GM19372 (cell line): ENCODE measurements around the gene VSIG10.
"Not testable (repeated sequence)": the region's sequence is repeated elsewhere in the genome, so short reads cannot be mapped to it uniquely, and the experiment has no call there.

Source experiments
- ATAC-seq: cut with Tn5 transposase; IDR thresholded peaks from one replicate; pipeline ENCODE4 v1.9.1; 2021; ENCODE audit warnings: mild to moderate bottlenecking, low read depth, moderate library complexity; ENCODE audit not compliant: unreplicated experiment

Gene VSIG10

DNA sequence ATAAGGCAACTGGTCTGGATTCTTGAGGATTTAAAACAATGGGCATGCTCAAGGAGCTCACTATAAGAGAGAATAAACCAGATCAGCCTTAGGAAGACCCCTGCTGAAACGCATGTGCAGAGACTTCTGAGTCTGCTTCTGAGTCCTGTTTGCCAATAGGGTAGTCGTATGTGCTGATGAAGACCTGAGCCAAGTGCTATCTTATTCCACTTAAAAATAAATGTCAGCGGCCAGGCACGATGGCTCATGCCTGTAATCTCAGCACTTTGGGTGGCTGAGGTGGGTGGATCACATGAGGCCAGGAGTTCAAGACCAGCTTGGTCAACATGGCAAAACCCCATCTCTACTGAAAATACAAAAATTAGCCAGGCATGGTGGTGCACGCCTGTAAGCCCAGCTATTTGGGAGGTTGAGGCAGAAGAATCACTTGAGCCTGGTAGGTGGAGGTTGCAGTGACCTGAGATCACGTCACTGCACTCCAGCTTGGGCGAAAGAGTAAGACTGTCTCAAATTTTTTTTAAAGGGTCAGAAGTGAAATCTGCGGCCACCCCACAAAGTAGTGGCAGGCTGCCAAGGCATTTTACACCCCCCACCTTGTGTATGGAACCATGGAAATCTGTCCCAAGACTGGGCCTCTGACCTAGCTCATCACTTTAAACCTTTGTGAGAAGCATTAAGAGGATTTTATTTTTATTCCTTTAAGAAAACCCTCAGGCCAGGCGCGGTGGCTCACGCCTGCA is 67.0 kb downstream of the VSIG10 start:
- ATAC-seq = no peak

DNA sequence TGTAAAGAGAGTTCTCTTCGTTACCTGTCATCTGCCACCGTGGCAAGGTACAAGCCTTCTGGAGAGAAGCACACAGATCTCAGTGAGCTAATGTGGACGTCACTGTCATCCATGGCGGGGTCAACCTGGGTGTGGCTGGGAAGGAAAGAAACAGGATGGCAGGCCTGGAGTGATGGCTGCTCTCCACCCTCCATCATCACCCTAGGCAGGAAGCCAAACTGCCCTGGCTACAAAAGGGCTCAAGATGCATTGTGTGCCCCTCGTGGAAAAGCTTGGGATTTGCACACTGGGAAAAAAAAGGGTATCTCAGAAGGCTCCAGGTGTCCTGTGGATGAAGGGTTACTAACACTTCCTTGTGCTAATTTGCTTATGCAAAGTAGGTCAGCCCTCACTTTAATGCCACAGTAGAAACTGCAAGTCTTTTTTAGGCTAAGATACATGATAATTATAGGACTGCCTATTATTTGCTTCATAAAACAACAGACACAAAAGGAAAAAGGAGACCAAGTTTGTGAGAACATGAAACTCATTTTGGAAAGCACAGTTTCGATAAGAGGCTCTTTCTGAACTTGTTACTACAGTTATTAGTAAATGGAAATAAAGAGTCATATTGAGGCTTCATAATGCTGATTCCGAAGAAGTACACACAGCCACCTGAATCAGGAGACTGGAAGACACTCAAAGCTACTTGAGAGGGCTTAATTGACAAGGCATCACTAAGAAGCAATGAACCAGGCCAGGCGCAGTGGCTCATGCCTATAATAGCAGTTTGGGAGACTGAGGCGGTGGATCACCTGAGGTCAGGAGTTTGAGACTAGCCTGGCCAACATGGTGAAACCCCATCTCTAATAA is 68.4 kb downstream of the VSIG10 start:
- ATAC-seq = peak; percentile 88

DNA sequence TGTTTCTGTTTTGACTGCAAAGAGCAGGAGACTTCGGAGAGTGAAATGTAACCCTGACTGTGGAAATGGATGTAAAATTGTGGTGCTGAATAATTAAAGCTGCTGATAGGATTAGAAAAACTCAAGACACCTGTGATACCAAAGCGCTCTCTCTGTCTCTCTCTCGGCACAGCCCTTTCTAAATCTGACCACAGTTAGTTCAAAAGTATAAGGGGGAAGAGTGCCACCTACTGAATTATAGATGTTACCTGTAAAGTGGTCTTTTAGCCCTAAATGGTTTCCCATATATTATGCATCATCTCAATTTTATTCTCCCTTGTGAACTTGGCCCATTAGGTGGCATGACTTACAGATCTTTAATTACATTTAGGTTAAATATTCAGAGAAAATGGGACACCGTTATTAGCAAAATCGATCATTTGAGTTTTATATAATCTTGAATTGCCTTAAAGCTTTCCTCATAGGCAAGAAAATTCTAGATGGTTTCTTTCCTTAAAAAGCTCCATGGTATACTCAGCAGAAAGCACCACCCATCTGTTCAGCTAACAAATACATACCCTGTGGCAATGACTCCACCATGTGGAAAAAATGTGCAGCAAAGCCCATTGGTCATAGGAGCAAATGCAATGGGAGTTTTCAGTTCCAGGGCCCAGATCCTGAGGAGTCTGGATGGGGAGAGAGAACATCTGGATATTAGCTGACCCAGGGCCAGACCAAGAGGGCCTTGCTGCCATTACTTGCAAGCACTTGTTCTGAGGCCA is 69.2 kb downstream of the VSIG10 start:
- no peak for ATAC-seq

DNA sequence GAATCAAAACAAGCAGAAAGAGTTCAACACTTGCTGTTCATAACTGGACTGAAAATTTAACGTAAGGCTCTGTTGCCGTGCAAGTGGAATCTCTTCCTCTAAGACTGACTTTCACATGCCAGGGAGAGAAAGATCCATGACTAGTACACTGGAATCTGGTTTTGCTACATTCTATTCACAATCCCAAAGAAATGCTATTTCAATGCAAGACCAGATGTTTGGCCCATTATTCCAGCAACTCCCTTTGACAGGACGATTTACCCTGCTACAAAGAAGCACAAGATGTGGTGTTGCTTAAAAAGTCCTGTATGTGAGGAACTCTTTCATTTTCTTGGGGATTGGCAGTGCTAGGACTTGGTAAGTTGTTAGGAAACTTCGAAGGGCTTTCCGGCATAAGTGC is 69.9 kb downstream of the VSIG10 start:
- no peak for ATAC-seq

DNA sequence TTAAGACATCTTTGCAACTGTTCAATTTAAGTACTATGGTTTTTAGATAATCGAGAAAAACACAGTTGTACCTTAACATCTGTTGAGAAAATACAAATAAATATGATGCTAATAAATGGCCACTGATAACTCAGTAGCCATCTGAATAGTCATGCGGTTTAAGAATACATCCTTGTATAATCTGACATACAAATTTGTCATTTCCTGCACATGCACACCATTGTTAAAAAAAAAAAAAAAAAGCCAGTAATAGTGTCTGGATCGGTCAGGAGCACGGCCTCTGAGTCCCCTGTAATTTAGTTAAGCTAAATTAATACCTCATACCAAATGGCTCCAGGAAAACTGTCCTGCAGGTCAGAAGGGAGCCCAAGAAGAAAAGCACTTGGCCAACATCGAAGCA is 70.5 kb downstream of the VSIG10 start:
- ATAC-seq = no peak

DNA sequence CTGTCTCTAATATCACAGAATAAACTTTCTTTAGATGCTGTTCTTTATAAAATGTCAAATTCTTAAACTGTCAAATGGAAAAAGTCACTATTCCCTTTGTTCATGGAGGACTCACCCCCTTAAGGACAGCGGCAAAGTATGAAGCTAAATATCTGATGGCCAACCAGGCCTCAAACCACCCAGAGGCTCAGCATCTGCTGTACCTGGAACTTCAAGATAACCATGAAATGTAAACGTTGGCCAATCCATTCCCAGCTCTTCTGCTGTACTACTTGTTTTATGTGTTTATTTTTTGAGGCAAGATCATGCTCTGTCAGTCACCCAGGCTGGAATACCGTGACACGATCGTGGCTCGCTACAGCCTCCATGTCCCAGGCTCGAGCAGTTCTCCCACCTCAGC is 71.6 kb downstream of the VSIG10 start:
- ATAC-seq = no peak

DNA sequence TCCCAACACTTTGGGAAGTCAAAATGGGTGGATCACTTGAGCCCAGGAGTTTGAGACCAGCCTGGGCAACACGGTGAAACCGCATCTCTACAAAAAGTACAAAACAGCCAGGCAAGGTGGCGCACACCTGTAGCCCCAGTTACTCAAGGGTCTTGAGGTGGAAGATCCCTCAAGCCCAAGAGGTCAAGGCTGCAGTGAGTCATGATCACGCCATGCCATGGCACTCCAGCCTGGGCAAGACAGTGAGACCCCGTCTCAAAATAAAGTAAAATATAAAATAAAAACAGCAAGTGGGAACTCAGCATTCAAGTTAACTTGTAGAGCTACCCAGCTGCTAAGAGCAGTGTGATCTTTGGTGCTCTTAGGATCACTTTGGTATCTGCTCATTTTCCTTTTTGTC is 74.6 kb downstream of the VSIG10 start:
- no peak for ATAC-seq

DNA sequence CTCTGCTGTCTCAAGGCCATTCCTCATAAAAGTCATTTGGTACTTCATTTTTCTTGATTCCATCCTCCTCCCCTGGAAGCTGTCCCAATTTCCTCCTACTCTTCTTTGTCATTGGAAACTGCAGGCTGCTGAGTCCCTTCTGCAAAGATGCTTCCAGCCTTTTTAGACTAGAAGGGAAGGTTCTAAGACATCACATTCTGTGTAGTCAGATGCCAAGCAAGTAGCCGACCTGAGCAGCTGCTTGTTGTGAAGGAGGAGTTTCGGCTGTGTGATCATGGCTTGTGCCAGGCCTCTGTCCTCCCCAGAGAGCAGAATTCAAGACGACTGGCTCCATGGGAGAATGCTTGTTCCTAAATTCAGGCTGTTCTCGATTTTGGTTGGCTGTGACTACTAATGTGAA is 78.6 kb downstream of the VSIG10 start:
- no peak for ATAC-seq

DNA sequence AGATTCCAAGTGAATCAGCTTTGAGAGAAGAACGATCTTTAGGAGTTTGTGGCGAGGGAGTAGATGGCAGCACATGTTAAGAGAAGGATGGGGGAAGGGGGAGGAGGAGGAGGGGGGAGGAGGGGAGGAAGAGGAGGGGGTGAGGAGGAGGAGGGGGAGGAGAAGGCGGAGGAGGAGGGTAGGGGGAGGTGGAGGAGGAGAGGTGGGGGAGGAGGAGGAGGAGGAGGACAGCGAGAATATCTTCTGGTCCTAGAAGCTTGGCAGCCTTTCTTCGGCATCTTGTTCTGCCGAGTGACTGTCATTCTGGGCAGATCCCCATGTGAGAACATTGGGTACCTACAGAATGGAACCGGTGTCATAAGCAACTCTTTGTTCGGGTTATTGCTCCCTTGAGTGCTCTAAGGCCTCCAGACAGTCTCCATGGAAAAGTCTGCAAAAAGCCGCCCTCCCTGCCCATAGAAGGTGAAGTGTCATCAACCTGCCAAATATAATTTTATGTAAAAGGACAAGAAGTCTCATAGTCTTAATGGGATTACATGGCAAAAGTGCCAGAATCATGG is 80.4 kb downstream of the VSIG10 start:
- ATAC-seq = no peak

DNA sequence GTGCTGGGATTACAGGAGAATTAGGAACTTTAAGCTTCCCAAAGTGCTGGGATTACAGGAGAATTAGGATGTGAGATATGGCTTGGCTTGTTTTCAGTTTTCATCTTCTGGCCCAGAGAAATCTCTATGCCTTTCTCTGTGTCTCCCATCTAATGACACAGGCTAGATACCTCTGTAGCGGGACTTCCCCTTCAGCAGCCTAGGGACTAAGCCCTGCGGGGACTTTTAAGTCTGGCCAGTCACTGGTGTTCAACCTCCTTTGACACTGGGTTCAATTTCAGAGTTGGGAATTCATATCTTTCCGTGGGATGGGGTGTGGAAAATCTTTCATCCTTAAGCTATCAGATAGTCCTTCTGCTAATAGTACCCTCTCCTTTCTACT is 81.1 kb downstream of the VSIG10 start:
- no peak for ATAC-seq

DNA sequence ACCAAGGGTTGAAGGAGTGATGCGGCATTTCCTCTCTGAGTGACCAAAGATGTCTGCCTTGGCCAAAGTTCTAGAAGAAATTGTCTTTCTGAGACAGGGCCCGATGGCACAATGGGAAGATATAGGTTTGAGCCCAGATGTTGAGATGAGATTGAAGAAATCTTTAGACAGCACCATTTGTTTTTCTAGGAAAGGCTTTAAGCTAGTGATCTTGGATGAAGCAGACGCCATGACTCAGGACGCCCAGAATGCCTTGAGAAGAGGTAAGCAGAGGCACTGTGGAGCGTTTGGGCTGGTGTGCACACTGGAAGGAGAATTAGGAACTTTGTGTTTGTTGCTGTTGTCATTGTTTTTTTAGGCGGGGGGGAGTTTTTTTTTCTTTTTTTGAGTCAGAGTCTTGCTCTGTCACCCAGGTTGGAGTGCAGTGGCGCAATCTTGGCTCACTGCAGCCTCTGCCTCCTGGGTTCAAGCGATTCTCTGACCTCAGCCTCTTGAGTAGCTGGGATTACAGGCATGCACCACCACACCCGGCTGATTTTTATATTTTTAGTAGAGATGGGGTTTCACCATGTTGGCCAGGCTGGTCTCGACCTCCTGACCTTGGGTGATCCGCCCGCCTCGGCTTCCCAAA is 81.6 kb downstream of the VSIG10 start:
- not testable (repeated sequence) for ATAC-seq

DNA sequence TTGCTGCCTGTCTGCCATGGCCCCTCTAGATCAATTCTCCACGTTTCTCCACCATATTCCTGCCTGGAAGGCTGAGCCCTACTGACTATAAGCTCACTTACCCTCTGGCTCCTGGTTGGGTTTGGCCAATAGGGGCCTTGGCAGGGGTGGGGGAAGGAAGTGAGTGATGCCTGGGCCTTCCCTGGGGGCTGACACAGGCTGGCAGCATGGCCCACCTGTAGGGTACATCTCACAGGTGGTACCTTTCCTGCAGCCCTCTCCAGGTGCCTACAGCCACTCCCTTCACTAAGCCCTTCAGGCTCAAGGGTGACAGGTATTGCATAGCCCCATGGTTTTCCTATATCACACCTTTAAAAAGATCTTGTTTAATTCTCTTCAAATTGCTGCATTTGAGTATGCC is 83.8 kb downstream of the VSIG10 start:
- ATAC-seq = no peak

DNA sequence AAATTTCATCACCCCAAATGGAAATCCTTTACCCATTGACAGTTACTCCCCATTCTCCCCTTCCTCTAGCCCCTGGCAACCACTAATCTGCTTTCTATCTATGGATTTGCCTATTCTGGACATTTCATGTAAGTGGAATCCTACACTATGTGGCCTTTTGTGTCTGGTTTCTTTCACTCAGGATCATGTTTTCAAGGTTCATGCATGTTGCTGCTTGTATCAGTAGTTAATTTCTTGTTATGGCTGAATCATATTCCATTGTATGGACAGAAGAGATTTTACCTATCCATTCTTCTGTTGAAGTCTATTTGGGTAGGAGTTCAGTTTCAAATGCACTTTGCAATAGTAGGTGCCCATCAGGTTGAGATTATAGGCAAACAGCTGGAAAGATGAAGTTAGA is 85.9 kb downstream of the VSIG10 start:
- ATAC-seq = no peak

DNA sequence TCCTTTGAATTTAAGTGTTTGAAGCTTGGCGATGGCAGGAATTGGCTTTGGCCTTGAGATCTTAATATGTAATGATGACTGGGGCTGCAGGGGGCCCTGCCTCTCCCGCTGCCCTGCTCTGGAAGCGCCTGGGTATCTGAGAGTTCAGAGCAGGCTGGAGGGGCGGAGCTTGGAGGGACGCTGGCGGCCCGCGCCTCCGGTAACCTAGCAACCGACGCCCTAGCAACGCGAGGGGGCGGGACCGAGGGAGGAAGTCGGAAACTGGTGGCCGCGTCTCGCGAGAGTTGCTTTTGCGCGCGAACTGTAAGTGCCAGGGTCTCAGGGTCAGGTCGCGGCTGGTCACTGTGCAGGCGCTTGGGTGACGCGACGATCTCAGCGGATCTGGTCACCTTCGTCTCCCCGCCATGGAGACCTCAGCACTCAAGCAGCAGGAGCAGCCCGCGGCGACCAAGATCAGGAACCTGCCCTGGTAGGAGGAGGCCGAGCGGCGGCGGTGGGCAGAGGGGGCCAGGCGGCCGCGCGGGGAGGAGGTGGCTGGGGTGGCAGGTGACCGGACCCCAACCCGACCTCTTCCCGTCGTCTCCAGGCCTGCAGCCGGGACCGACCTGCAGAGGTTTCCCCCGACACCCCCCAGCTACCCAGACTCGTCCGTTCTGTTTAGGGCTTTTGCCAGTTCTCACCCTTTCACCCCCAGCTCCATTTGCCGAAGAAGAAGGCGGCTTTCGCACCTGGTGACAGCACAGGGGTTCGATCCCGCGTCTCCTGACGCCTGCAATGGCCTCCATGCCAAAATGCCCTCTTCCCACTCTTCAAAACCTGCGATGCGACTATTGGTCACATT is 87.2 kb downstream of the VSIG10 start, which contains the start of gene RFC5:
Gene RFC5 (plus strand): TSS at position 280 of the 841 bp plus-strand sequence. CDS start 125 bp downstream, at position 405.
- ATAC-seq = peak; percentile 97

DNA sequence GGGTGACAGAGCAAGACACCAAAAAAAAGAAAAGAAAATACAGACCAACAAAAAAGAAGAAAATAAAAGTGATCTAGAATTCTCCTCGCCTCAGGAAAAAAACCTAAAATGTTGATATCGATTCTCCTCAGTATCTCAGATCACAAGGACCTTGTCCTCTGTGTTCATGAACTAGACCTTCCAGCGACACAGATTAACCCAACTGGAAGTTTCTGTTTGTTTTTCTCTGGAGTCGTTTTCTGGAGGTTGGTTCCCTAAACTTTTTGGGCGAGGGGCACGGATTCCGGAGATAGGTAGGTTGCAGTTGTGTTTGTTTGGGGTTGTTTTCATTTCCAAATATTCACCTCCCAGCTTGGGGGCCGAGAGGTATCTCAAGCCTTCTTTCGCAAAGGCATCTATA is 87.9 kb downstream of the VSIG10 start:
- ATAC-seq = peak; percentile 2

DNA sequence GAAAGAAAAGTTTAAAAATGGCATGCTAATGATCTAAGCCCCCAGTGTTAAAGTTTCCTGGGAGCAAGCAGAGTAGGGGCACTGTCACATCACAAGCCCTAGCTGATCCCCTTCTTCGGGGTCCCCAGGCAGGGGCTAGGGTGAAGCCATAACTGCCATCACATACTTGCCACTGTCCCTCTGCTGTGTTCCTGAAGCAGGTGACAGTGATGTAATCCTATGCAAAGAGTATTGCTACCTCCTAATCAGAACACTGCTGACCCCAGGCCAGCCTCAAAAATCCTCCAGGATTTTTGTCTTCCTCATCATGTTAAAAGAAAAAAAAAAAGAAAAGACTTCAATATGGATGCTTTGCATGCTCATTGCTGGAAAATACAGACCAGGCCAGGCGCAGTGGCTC is 88.5 kb downstream of the VSIG10 start:
- no peak for ATAC-seq
